Prostate gland (tissue), 2 donors: Measurements from ENCODE around the gene DYNLT3. TPM values are rescaled to one million over a fixed set of nuclear protein-coding genes. Genes with fewer than 3 reads are reported as not detected.

Experiments used
- DNase-seq: peaks from one replicate; pipeline ENCODE4 v3.0.0-alpha.2; 2019; ENCODE audit warnings: low spot score
- H3K27ac ChIP-seq, 2 donors: fragments of 200-600 bp; sonication (generic); 2 replicates each; pipeline ENCODE4 v1.5.1; 2017 to 2019
- H3K27me3 ChIP-seq: fragments of 200-600 bp; sonication (generic); replicated peaks from 2 replicates; pipeline ENCODE4 v1.5.1; 2019; ENCODE audit not compliant: insufficient read depth
- H3K36me3 ChIP-seq, 2 donors: fragments of 200-600 bp; sonication (generic); 1 replicate in 1 of 2; 2 replicates in 1 of 2; pipeline versions ENCODE4 v1.5.1 to v1.8.1; 2017 to 2019
- H3K4me1 ChIP-seq: fragments of 200-600 bp; sonication (generic); replicated peaks from 2 replicates; pipeline ENCODE4 v1.5.1; 2019
- H3K4me3 ChIP-seq, 2 donors: fragments of 200-600 bp; sonication (generic); 2 replicates each; pipeline ENCODE4 v1.5.1; 2017 to 2019
- H3K9me3 ChIP-seq: fragments of 200-600 bp; sonication (generic); 2 replicates; pipeline ENCODE4 v1.5.1; 2017
- CTCF ChIP-seq, 4 experiments: fragments of 200-600 bp in 2 of 4; fragments of 450-650 bp in 2 of 4; sonication (generic) in 2 of 4; IDR thresholded peaks; 1 replicate in 3 of 4; 2 replicates in 1 of 4; pipeline ENCODE4 v1.5.1; 2016 to 2019; ENCODE audit warnings: antibody characterized with exemption in 4 of 4, mild to moderate bottlenecking in 2 of 4, moderate library complexity in 2 of 4
- POLR2A ChIP-seq: fragments of 450-650 bp; IDR thresholded peaks from one replicate; pipeline ENCODE4 v1.6.1; 2016; ENCODE audit warnings: antibody characterized with exemption, mild to moderate bottlenecking
- POLR2AphosphoS5 ChIP-seq: sonication (generic); formaldehyde crosslinking; IDR thresholded peaks from one replicate; pipeline ENCODE4 v1.6.1; 2017; ENCODE audit warnings: antibody characterized with exemption
- WGBS: methylation state at CpG from one replicate; pipeline ENCODE4 v1.1.5; 2018; 5-methylcytosine and 5-hydroxymethylcytosine counted together
- intact Hi-C: fragments of 100-400 bp; cut with DNase I; formaldehyde crosslinking; loops from one replicate; pipeline ENCODE4 v1.14.2; 2022
- total RNA-seq, 2 donors: library from RNA; depleted of rRNA; stranded (reverse); fragments of >200 nt; gene quantifications; one replicate each; pipeline ENCODE4 v1.1.0, GENCODE V29; 2016

DYNLT3 gene
- 10 to 100 TPM; 15.2 to 25.7 TPM for total RNA-seq

GRCh38 chrX:37846934-37847732 is at the start of gene DYNLT3:
TSS of gene DYNLT3 (minus strand) at chrX:37847571. CDS start at chrX:37847510, 61 bp downstream.
- peak; percentile 67 for DNase-seq
- no peaks in the 10 kb centered on the region for H3K27me3 ChIP-seq
- peak within 1 kb of the TSS; percentile 59 to 64 for H3K4me3 ChIP-seq
- TF ChIP-seq CTCF (IDR thresholded peaks at IDR 0.05), result no peak
- peak; percentile 85 for TF ChIP-seq POLR2AphosphoS5
- TF ChIP-seq POLR2A, result peak; percentile 80
- intact Hi-C loops, result loop anchor here (5.0 kb wide), 1 partner anchor 160 kb away; the partner anchor contains the start of gene XK
- no peaks in the 10 kb centered on the region for H3K9me3 ChIP-seq
- no peaks in the 10 kb centered on the region for H3K4me1 ChIP-seq
- peak within 1 kb of the TSS; percentile 79 to 88 for H3K27ac ChIP-seq
- H3K36me3 ChIP-seq, result no peaks in the 10 kb centered on the region
- 1% methylated on average over 29 of the region's 67 CpGs for WGBS

- DNase-seq, result no peak
- Histone ChIP-seq H3K9me3 (no peaks in the 10 kb centered on the region), H3K4me3 (no peak overlapping the region), H3K4me1 (no peaks in the 10 kb centered on the region), H3K27ac (no peak overlapping the region), H3K27me3 (no peaks in the 10 kb centered on the region), H3K36me3 (no peaks in the 10 kb centered on the region)
- TF ChIP-seq POLR2A (no peak), CTCF (IDR thresholded peaks at IDR 0.05) (no peak), POLR2AphosphoS5 (no peak)
- intact Hi-C loops, result no loop called here
- 40% methylated on average over 1 of the region's 1 CpG for WGBS
Observed at GRCh38 chrX:37896511-37896890, 49.1 kb upstream of the DYNLT3 start.

- no peak overlapping the region for H3K4me3 ChIP-seq
Observed at GRCh38 chrX:37895795-37896510, 48.6 kb upstream of the DYNLT3 start.

GRCh38 chrX:37894725-37895124 is 47.4 kb upstream of the DYNLT3 start:
- intact Hi-C loops, result no loop called here
- Histone ChIP-seq H3K4me3 (no peak overlapping the region), H3K27me3 (no peaks in the 10 kb centered on the region), H3K36me3 (no peaks in the 10 kb centered on the region), H3K9me3 (no peaks in the 10 kb centered on the region), H3K4me1 (no peaks in the 10 kb centered on the region), H3K27ac (no peak overlapping the region)
- TF ChIP-seq CTCF (IDR thresholded peaks at IDR 0.05) (no peak), POLR2AphosphoS5 (no peak), POLR2A (no peak)
- DNase-seq, result no peak
- 47% methylated on average over 3 of the region's 3 CpGs for WGBS

More at GRCh38 chrX:37895795-37896510, 48.6 kb upstream of the DYNLT3 start:
- Histone ChIP-seq H3K27me3 (no peaks in the 10 kb centered on the region), H3K27ac (no peak overlapping the region), H3K9me3 (no peaks in the 10 kb centered on the region), H3K4me1 (no peaks in the 10 kb centered on the region), H3K36me3 (no peaks in the 10 kb centered on the region)
- TF ChIP-seq POLR2AphosphoS5, result no peak
- TF ChIP-seq CTCF (IDR thresholded peaks at IDR 0.05), result no peak
- TF ChIP-seq POLR2A, result no peak
- no peak for DNase-seq
- intact Hi-C loops, result no loop called here
